VCaP (cell line): ENCODE results near the gene RAD51.
A peak's percentile ranks its signal among the peaks of the same experiment; 100 is the strongest.

Source experiments
- H3K27ac ChIP-seq: fragments of 450-650 bp; 2 replicates; pipeline ENCODE4 v1.5.1; 2017
- TF ChIP-seq, protein P1 (sequence below): fragments of 450-650 bp; conservative IDR thresholded peaks from 2 replicates; pipeline ENCODE4 v1.5.1; 2017; ENCODE audit warnings: mild to moderate bottlenecking, moderate library complexity

RAD51 gene

DNA sequence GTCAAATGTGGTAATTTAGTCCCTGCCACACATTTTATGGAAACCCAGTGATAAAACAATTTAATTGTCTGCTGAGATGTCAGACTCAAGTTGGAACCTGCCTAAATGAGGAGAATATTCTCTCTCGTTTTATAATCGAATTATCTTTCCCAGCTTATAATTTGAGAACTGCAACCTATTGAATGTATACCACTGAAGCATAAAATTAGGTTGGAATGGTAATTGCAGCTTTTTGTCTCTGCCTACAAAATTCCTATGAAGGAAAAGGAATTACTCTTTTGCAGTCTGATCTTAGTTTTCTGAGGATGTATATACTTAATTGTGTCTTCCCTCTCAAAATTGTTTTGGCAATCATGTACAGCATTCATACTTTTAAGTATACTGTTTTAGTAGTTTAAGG is 28.9 kb downstream of the RAD51 start:
- TF ChIP-seq, protein P1, sequence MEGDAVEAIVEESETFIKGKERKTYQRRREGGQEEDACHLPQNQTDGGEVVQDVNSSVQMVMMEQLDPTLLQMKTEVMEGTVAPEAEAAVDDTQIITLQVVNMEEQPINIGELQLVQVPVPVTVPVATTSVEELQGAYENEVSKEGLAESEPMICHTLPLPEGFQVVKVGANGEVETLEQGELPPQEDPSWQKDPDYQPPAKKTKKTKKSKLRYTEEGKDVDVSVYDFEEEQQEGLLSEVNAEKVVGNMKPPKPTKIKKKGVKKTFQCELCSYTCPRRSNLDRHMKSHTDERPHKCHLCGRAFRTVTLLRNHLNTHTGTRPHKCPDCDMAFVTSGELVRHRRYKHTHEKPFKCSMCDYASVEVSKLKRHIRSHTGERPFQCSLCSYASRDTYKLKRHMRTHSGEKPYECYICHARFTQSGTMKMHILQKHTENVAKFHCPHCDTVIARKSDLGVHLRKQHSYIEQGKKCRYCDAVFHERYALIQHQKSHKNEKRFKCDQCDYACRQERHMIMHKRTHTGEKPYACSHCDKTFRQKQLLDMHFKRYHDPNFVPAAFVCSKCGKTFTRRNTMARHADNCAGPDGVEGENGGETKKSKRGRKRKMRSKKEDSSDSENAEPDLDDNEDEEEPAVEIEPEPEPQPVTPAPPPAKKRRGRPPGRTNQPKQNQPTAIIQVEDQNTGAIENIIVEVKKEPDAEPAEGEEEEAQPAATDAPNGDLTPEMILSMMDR, result no peak
- no peak overlapping the region for H3K27ac ChIP-seq

DNA sequence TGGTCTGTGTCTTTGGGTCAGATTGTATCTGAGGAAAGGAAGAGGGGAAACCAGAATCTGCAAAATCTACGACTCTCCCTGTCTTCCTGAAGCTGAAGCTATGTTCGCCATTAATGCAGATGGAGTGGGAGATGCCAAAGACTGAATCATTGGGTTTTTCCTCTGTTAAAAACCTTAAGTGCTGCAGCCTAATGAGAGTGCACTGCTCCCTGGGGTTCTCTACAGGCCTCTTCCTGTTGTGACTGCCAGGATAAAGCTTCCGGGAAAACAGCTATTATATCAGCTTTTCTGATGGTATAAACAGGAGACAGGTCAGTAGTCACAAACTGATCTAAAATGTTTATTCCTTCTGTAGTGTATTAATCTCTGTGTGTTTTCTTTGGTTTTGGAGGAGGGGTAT is 36.1 kb downstream of the RAD51 start:
- H3K27ac ChIP-seq, result no peak overlapping the region
- TF ChIP-seq, protein P1, result no peak

DNA sequence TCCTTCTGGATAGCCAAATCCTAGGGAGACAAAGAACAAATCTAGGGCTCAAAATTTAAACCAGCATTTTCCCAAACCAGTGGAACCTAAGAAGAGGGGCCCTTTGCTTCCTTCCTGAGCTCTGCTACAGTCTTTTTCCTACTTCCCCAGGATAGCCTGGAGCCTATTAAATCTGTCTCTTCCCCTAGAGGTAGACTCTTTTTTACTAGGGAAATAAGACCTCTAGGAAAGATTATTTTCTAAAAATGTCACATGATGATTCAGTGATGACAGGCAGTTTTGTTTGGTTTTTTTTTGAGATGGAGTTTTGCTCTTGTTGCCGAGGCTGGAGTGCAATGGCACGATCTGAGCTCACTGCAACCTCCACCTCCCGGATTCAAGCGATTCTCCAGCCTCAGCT is 41.6 kb downstream of the RAD51 start:
- H3K27ac ChIP-seq, result peak overlapping the region; percentile 72
- TF ChIP-seq, protein P1, result no peak

GRCh38 chr15:40737048-40737447 is 42.1 kb downstream of the RAD51 start:
- TF ChIP-seq, protein P1, result no peak
- peak overlapping the region; percentile 72 for H3K27ac ChIP-seq

DNA sequence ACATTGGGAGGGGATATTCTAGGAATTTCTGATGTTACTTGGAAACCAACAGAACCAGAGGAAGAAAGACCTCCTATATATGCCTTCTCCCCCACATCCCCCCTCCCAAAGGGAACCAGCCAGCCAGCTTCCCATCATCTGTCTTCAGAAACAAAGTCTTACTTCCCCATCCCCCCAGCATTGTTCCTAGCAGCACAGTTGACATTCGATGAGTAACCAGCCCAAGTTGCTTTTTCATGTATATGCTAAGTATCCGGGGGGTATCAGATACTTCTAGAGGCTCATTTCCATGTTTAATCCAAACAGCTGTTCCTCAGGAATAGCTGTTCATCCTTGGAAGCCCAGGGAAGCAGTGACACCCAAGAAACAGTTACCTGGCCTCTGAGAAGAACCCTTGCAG is 44.1 kb downstream of the RAD51 start:
- H3K27ac ChIP-seq, result no peak overlapping the region
- TF ChIP-seq, protein P1, result no peak

DNA sequence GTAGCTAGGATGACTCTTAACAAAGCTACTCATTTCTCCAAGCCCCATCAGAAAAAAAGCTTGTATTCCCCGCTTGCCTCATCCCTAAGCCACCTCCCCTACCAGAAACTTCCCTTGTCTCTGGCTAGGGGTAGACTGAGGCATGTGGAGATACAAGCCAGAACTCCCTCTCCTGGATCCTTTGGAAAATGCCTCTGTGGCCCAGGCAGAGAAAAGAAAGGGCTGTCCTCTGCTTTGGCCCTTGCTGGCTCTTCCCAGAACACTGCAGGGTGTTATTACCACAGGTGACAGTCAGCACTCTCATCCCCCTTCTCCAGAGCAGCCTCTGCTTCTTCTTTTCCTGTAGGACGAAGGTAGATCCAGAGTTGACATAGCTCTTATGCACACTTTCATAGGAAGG is 44.9 kb downstream of the RAD51 start:
- no peak overlapping the region for H3K27ac ChIP-seq
- TF ChIP-seq, protein P1, result 0 out of 2 replicates have a peak, but pooled peaks have one; percentile 13

DNA sequence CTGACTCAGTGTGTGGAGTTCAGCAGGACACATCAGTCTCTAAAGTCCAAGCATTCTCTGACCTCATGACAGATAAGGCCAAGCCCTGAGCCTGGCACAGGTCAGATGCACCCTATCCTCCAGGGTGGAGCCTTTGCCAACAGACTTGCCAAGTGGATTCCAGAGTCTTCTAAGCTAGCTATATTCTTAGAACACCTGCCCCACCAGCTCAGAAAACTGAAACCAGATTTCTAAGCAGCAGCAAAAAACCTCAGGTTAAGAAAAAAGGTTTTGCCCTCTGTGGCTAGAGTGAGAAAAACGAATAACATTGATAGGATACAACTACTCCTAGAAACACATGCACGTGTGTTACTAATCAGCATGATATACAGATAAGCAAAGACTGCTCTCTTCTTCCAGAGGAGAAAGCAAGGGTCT is 48.5 kb downstream of the RAD51 start:
- TF ChIP-seq, protein P1, result no peak
- no peak overlapping the region for H3K27ac ChIP-seq
